OCI-LY7 (cell line): ENCODE data around the gene MYL3.

Experiments used
- CTCF ChIP-seq: fragments of 200-600 bp; sonication (generic); conservative IDR thresholded peaks from 2 replicates; pipeline ENCODE4 v1.5.1; 2014; ENCODE audit warnings: mild to moderate bottlenecking, antibody characterized with exemption, low read length, moderate library complexity, mixed read lengths
- EZH2phosphoT487 ChIP-seq: fragments of 200-600 bp; sonication (generic); IDR thresholded peaks from 2 replicates; pipeline ENCODE4 v1.6.1; 2018; ENCODE audit warnings: low read depth, borderline replicate concordance, mild to moderate bottlenecking, mixed run types, antibody characterized with exemption, low read length, moderate library complexity, mixed read lengths

- TF ChIP-seq CTCF, result no peak
- TF ChIP-seq EZH2phosphoT487, result no peak
Observed at GRCh38 chr3:46894256-46894655, 31.0 kb upstream of the MYL3 start.
